OCI-LY3 (cell line): ENCODE measurements around the gene OTOG.

Source experiments
- H2AFZ ChIP-seq: fragments of 200-600, 300-600 bp; shearing (Covaris generic); 2 replicates; pipeline ENCODE4 v1.6.0; 2014; ENCODE audit warnings: antibody characterized with exemption, low read depth, low read length
- H3K27ac ChIP-seq: fragments of 200-600, 300-600 bp; sonication (generic); 2 replicates; pipeline ENCODE4 v1.5.1; 2014; ENCODE audit warnings: mild to moderate bottlenecking, low read length, moderate library complexity, mixed read lengths
- H3K27me3 ChIP-seq: fragments of 200-600, 300-600 bp; sonication (generic); 2 replicates; pipeline ENCODE4 v1.6.1; 2014; ENCODE audit warnings: low read depth, low read length, mixed read lengths
- H3K36me3 ChIP-seq: fragments of 200-600, 300-600 bp; sonication (generic); replicated peaks from 2 replicates; pipeline ENCODE3; 2014; ENCODE audit warnings: low read depth, low read length, mixed read lengths
- H3K4me1 ChIP-seq: fragments of 300-600, 200-600 bp; sonication (generic); 2 replicates; pipeline ENCODE4 v1.6.1; 2014; ENCODE audit warnings: low read length, mixed read lengths
- H3K4me2 ChIP-seq: fragments of 200-600, 300-600 bp; sonication (generic); 2 replicates; pipeline ENCODE4 v1.6.1; 2014; ENCODE audit warnings: low read length, mixed read lengths
- H3K4me3 ChIP-seq: fragments of 300-600, 200-600 bp; sonication (generic); 2 replicates; pipeline ENCODE4 v1.5.1; 2014; ENCODE audit warnings: antibody characterized with exemption, mild to moderate bottlenecking, low read length, moderate library complexity
- H3K79me2 ChIP-seq: fragments of 300-600, 200-600 bp; shearing (Covaris generic); 2 replicates; pipeline ENCODE4 v1.6.1; 2014; ENCODE audit warnings: mild to moderate bottlenecking, low read length, mixed read lengths
- H3K9ac ChIP-seq: fragments of 300-600, 200-600 bp; shearing (Covaris generic); 2 replicates; pipeline ENCODE4 v1.6.0; 2014; ENCODE audit warnings: mild to moderate bottlenecking, low read length, moderate library complexity
- H3K9me3 ChIP-seq: fragments of 200-600, 300-600 bp; shearing (Covaris generic); 2 replicates; pipeline ENCODE4 v1.6.1; 2014; ENCODE audit warnings: low read length, mixed read lengths; ENCODE audit not compliant: insufficient read depth
- H4K20me1 ChIP-seq: fragments of 200-600, 300-600 bp; sonication (generic); 2 replicates; pipeline ENCODE4 v1.6.1; 2016; ENCODE audit warnings: low read length, mixed read lengths; ENCODE audit not compliant: insufficient read depth
- EZH2phosphoT487 ChIP-seq: fragments of 200-600 bp; shearing (Covaris generic); IDR thresholded peaks from 2 replicates; pipeline ENCODE4 v1.6.1; 2018; ENCODE audit warnings: antibody characterized with exemption, mixed run types, low read depth
- TF ChIP-seq, protein P1 (sequence below): fragments of 200-600, 300-600 bp; sonication (generic); IDR thresholded peaks from 2 replicates; pipeline ENCODE4 v1.5.1; 2014; ENCODE audit warnings: antibody characterized with exemption, low read length, low read depth

The OTOG gene

DNA sequence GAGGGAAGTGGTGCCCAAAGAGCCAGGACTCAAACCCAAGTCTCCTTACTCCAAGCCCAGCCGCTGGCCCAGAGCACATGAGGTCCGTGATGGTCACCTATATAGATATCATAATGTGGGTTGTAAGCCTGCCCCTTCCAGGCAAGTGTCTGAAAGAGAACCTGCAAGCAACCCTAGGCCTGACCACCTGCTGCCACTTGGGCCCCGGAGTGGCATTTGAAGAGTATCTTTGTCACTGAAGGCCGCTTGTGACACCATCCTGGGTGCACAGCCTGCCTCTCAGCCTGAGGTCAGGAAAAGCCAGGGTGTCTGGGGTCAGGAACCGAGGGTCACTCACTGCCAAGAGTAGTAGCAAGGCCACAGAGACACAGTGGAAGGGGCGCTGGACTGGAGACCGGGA lies 32.4 kb downstream of the OTOG start:
- Histone ChIP-seq H3K9me3 (no peaks in the 10 kb centered on the region), H3K36me3 (no peaks in the 10 kb centered on the region), H4K20me1 (no peaks in the 10 kb centered on the region), H3K79me2 (no peaks in the 10 kb centered on the region), H3K4me3 (no peak overlapping the region), H3K4me2 (no peak overlapping the region), H3K27ac (no peak overlapping the region), H3K9ac (no peak overlapping the region), H3K27me3 (no peaks in the 10 kb centered on the region), H3K4me1 (no peaks in the 10 kb centered on the region), H2AFZ (no peak overlapping the region)
- no peak for TF ChIP-seq EZH2phosphoT487
- TF ChIP-seq, protein P1, sequence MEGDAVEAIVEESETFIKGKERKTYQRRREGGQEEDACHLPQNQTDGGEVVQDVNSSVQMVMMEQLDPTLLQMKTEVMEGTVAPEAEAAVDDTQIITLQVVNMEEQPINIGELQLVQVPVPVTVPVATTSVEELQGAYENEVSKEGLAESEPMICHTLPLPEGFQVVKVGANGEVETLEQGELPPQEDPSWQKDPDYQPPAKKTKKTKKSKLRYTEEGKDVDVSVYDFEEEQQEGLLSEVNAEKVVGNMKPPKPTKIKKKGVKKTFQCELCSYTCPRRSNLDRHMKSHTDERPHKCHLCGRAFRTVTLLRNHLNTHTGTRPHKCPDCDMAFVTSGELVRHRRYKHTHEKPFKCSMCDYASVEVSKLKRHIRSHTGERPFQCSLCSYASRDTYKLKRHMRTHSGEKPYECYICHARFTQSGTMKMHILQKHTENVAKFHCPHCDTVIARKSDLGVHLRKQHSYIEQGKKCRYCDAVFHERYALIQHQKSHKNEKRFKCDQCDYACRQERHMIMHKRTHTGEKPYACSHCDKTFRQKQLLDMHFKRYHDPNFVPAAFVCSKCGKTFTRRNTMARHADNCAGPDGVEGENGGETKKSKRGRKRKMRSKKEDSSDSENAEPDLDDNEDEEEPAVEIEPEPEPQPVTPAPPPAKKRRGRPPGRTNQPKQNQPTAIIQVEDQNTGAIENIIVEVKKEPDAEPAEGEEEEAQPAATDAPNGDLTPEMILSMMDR = no peak

DNA sequence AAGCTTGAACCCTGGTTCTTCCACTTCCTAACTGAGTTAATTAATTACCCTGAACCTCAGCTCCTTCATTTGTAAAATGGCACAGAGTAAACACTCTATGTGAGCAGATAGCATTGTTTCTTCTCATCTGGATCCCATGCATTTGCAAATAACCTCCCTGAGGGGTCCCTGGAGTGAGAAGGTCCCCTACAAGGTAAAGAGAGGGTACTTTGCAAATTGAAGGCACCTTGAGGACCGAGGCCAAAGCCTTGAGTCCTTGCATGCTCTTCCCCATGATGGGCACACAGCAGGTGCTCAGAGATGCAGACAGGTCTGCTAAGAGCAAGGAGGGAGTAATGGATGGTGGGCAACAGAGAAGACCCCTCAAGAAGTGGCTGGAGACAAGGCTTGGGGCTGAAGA lies 33.2 kb downstream of the OTOG start:
- H3K9ac ChIP-seq = no peak overlapping the region
- no peak overlapping the region for H3K27ac ChIP-seq
- H3K9me3 ChIP-seq = no peaks in the 10 kb centered on the region
- no peak for TF ChIP-seq EZH2phosphoT487
- TF ChIP-seq, protein P1 = no peak
- H3K4me2 ChIP-seq = no peak overlapping the region
- H3K27me3 ChIP-seq = no peaks in the 10 kb centered on the region
- no peaks in the 10 kb centered on the region for H4K20me1 ChIP-seq
- H3K79me2 ChIP-seq = no peaks in the 10 kb centered on the region
- H3K4me1 ChIP-seq = no peaks in the 10 kb centered on the region
- no peak overlapping the region for H3K4me3 ChIP-seq
- no peak overlapping the region for H2AFZ ChIP-seq
- H3K36me3 ChIP-seq = no peaks in the 10 kb centered on the region

DNA sequence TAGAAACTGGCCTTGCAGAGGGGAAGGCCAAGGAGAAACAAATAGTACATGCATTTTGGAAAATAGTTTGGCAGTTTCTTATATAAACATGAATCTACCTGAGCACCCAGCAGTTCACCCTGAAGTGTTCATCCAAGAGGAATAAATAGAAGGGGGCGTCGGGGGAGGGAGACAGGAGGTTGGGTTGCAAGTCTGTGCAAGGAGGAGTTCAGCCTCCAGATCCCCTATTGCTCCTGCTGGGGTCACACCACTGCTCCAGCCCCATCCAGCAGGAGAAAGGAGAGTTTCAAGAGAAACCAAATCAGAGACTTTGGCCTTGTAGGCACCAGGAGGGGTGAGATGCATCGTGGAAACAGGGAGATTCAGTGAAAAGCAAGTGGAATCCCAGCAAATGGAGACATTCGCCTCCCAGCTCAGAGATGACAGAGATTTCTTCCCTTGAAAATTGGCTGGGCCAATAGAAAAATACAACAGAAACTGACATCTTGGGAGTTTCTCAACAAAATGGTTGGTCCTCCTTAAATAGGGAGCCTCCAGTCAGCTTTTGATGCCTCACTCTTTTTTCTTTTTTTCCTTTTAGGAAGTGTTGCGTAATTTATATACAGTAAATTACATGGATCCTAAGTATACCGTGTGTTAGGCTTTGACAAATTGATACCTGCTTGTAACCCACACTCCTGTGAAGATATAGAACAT lies 34.1 kb downstream of the OTOG start:
- Histone ChIP-seq H3K27me3 (no peaks in the 10 kb centered on the region), H3K4me3 (no peak overlapping the region), H3K9ac (no peak overlapping the region), H4K20me1 (no peaks in the 10 kb centered on the region), H2AFZ (no peak overlapping the region), H3K36me3 (no peaks in the 10 kb centered on the region), H3K27ac (no peak overlapping the region), H3K79me2 (no peaks in the 10 kb centered on the region), H3K9me3 (no peaks in the 10 kb centered on the region), H3K4me2 (no peak overlapping the region), H3K4me1 (no peaks in the 10 kb centered on the region)
- no peak for TF ChIP-seq EZH2phosphoT487
- TF ChIP-seq, protein P1 = no peak

DNA sequence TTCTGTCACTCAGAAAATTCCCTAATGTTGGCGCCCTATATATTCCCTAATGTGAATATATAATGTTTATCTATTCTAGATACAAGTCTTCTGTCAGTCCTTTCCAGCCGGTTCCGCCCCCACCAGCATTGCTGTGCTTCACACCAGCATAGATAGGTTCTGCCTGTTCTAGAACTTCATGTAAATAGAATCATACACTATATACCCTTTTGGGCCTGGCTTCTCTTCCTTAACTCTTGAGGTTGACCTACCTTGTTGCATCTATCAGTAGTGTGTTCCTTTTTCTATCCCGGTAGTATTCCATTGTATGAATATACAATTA lies 34.6 kb downstream of the OTOG start:
- Histone ChIP-seq H3K4me1 (no peaks in the 10 kb centered on the region), H3K36me3 (no peaks in the 10 kb centered on the region), H3K27ac (no peak overlapping the region), H4K20me1 (no peaks in the 10 kb centered on the region), H3K27me3 (no peaks in the 10 kb centered on the region), H3K9me3 (no peaks in the 10 kb centered on the region), H3K4me3 (no peak overlapping the region), H3K79me2 (no peaks in the 10 kb centered on the region), H3K9ac (no peak overlapping the region), H2AFZ (no peak overlapping the region), H3K4me2 (no peak overlapping the region)
- no peak for TF ChIP-seq EZH2phosphoT487
- TF ChIP-seq, protein P1 = no peak
